Nephron progenitor cell (in vitro differentiated cells): ENCODE data around the gene CYFIP1.

Experiments used
- DNase-seq: peaks from one replicate; pipeline ENCODE4 v3.0.0; 2021
- H3K27ac Mint-ChIP-seq: 2 replicates; pipeline ENCODE4 v1.8.0; 2021; ENCODE audit warnings: mild to moderate bottlenecking, moderate library complexity, mixed read lengths
- H3K27me3 Mint-ChIP-seq: 2 replicates; pipeline ENCODE4 v1.8.0; 2021; ENCODE audit warnings: mild to moderate bottlenecking, low read depth, mixed read lengths; ENCODE audit not compliant: poor library complexity
- H3K36me3 Mint-ChIP-seq: 2 replicates; pipeline ENCODE4 v1.8.0; 2021; ENCODE audit warnings: low read depth, mixed read lengths
- H3K4me1 Mint-ChIP-seq: 2 replicates; pipeline ENCODE4 v1.8.0; 2021; ENCODE audit warnings: mixed read lengths
- H3K4me3 Mint-ChIP-seq: 2 replicates; pipeline ENCODE4 v1.8.0; 2021; ENCODE audit warnings: mild to moderate bottlenecking, moderate library complexity, mixed read lengths
- H3K9me3 Mint-ChIP-seq: 2 replicates; pipeline ENCODE4 v1.8.0; 2021; ENCODE audit warnings: mild to moderate bottlenecking, moderate library complexity, mixed read lengths
- CTCF ChIP-seq: fragments of 200-600 bp; sonication (generic); IDR thresholded peaks from 2 replicates; pipeline ENCODE4 v1.5.0; 2021; ENCODE audit warnings: antibody characterized with exemption

CYFIP1 gene

GRCh38 chr15:22981051-22981840, 1.1 kb upstream of the CYFIP1 start:
- Mint-ChIP-seq H3K9me3 (no peaks in the 10 kb centered on the region), H3K4me1 (peaks cover 16% of the 10 kb centered on the region), H3K27ac (no peak overlapping the region), H3K36me3 (no peaks in the 10 kb centered on the region), H3K4me3 (peak overlapping the region; percentile 83), H3K27me3 (peaks cover 19% of the 10 kb centered on the region)
- DNase-seq, result no peak
- no peak for TF ChIP-seq CTCF

- Mint-ChIP-seq H3K27ac (no peak overlapping the region), H3K4me3 (peak overlapping the region; percentile 93), H3K27me3 (peaks cover 25% of the 10 kb centered on the region), H3K9me3 (no peaks in the 10 kb centered on the region), H3K4me1 (peaks cover 21% of the 10 kb centered on the region), H3K36me3 (no peaks in the 10 kb centered on the region)
- peak; percentile 71 for DNase-seq
- no peak for TF ChIP-seq CTCF
Observed at GRCh38 chr15:22979238-22980188, 655 bp downstream of the CYFIP1 start.

- no peak for DNase-seq
- Mint-ChIP-seq H3K9me3 (no peaks in the 10 kb centered on the region), H3K27me3 (peaks cover 26% of the 10 kb centered on the region)
Observed at GRCh38 chr15:22978691-22979237, 1.4 kb downstream of the CYFIP1 start.

GRCh38 chr15:22974745-22975144, 5.4 kb downstream of the CYFIP1 start:
- DNase-seq, result no peak
- no peak overlapping the region for H3K27ac Mint-ChIP-seq
- peaks cover 21% of the 10 kb centered on the region for H3K36me3 Mint-ChIP-seq
- H3K4me3 Mint-ChIP-seq, result no peak overlapping the region
- peaks cover 11% of the 10 kb centered on the region for H3K27me3 Mint-ChIP-seq
- peaks cover 21% of the 10 kb centered on the region for H3K4me1 Mint-ChIP-seq
- peaks cover 29% of the 10 kb centered on the region for H3K9me3 Mint-ChIP-seq
- TF ChIP-seq CTCF, result no peak

More at GRCh38 chr15:22978691-22979237, 1.4 kb downstream of the CYFIP1 start:
- Mint-ChIP-seq H3K4me1 (peaks cover 21% of the 10 kb centered on the region), H3K4me3 (peak overlapping the region; percentile 93), H3K27ac (no peak overlapping the region), H3K36me3 (no peaks in the 10 kb centered on the region)
- no peak for TF ChIP-seq CTCF

- no peak for DNase-seq
Observed at GRCh38 chr15:22973987-22974386, 6.2 kb downstream of the CYFIP1 start.

More at GRCh38 chr15:22973987-22974386, 6.2 kb downstream of the CYFIP1 start:
- Mint-ChIP-seq H3K9me3 (peaks cover 35% of the 10 kb centered on the region), H3K4me3 (no peak overlapping the region), H3K27ac (no peak overlapping the region), H3K27me3 (peaks cover 11% of the 10 kb centered on the region), H3K36me3 (peaks cover 27% of the 10 kb centered on the region), H3K4me1 (peaks cover 20% of the 10 kb centered on the region)
- TF ChIP-seq CTCF, result no peak
